Measurements from ENCODE around the gene MAP3K1. TPM values are rescaled to one million over a fixed set of nuclear protein-coding genes. Genes with fewer than 3 reads are reported as not detected.

MAP3K1 gene
- 69.9 TPM for total RNA-seq

DNA sequence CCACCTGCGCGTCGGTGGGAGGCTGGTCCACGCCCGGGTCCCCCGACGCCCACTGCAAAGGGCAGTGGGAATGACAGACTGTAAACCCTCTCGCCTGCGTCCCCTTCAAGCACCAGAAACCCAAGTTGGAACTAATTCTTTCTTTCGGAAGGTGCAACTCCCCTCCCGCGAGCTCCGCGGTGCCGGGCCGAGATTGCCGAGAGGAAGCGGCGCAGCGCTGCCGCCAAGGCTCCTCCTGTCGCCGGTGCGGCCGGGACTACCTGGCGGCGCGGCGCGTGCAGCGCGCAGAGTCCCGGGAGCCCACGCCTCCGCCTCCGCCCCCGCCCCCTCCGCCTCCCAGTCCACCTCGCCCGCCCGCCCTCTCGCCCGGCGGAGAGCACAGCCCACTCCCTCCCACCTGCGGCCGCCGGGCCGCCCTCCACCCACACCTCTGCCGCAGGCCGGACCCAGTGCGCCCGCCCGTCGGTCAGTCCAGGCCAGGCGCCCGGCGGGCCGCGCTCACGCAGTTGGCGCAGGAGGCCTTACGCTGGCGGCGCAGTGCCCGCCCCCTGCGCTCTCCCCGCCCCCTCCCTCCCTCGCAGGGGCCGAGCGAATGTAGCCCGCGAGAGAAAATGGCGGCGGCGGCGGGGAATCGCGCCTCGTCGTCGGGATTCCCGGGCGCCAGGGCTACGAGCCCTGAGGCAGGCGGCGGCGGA, at the start of gene MAP3K1:
Gene MAP3K1, plus strand, starts transcription at position 587 of the 695 bp plus-strand sequence. Its CDS starts 25 bp downstream, at position 612.

DNA sequence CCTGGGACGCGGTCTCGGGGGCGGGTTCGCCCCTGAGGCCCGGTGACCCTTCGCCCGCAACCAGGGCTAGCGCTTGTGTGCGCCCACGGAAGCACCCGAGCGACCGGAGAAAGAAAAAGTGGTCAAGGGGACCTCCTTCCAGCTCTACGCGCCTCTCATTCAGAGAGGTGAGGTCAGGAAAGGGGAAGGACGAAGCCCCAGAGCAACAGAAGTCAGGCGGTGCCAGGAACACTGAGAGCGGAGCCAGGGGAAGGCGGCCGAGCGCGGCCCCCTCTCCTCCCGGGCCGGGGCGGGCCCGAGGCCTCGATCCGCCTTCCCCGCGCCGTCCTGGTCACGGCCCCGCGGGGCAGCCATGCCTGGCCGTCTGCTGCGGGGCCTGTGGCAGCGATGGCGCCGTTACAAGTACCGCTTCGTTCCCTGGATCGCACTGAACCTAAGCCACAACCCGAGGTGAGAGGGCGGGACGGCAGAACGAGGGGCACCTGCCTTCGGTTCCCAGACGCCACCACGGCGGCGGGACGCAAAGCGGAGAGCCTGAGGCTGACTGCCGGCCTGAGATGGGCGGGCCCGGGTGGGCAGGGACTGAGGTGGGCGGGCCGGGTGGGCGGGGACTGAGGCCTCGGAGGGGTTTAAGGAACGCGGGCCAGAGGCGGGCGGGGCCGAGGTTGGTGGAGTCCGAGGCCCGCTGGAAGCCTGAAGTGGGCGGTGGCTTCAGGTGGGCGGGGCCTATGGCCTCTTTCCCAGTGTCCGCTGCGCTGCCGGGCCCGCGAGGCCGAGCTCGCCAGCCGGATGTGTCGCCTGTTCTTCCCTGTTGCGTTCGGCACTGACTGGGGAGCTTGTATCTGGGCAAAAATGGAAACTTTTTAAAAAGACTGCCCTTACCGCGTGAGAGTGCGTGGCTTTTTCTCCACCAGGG, 94.2 kb downstream of the MAP3K1 start, which contains the start of gene SETD9:
Gene SETD9, plus strand, starts transcription at position 303 of the 916 bp plus-strand sequence. Its CDS starts 50 bp downstream, at position 353.

Other genes starting within 250 kb of the MAP3K1 start
- gene SETD9, start 94.0 kb downstream of the MAP3K1 start, total RNA-seq, result 12.0 TPM
- 43.8 TPM for gene MIER3, start 136.6 kb downstream of the MAP3K1 start, total RNA-seq